ENCODE measurements around the gene MTHFD2.

GRCh38 chr2:74246496-74247195 is 48.2 kb downstream of the MTHFD2 start:
- no peak for TF ChIP-seq CTCF (IDR thresholded peaks at IDR 0.05)
- TF ChIP-seq POLR2A (IDR thresholded peaks at IDR 0.05), result no peak
